SU-DHL-6 (cell line): ENCODE measurements around the gene TANC2.

Experiments used
- H2AFZ ChIP-seq: fragments of 200-600 bp; sonication (generic); 2 replicates; pipeline ENCODE4 v1.6.1; 2014; ENCODE audit warnings: low read depth, mild to moderate bottlenecking, moderate library complexity, mixed read lengths, antibody characterized with exemption, low read length; ENCODE audit not compliant: severe bottlenecking
- H3F3A ChIP-seq: fragments of 200-600 bp; shearing (Covaris generic); 2 replicates; pipeline ENCODE4 v1.6.0; 2016; ENCODE audit warnings: antibody characterized with exemption, mild to moderate bottlenecking; ENCODE audit not compliant: insufficient read depth
- H3K27ac ChIP-seq: fragments of 200-600 bp; sonication (generic); 2 replicates; pipeline ENCODE4 v1.5.1; 2016; ENCODE audit warnings: low read depth, mild to moderate bottlenecking, low read length, moderate library complexity, mixed read lengths
- H3K27me3 ChIP-seq: fragments of 200-600 bp; sonication (generic), shearing (Covaris generic); 2 replicates; pipeline ENCODE4 v1.6.0; 2014; ENCODE audit warnings: mild to moderate bottlenecking, low read length
- H3K36me3 ChIP-seq: fragments of 200-600 bp; sonication (generic); 2 replicates; pipeline ENCODE4 v1.6.1; 2014; ENCODE audit warnings: mild to moderate bottlenecking, low read length, mixed read lengths
- H3K4me2 ChIP-seq: fragments of 300-600, 200-600 bp; shearing (Covaris generic), sonication (generic); 2 replicates; pipeline ENCODE4 v1.6.0; 2014; ENCODE audit warnings: low read length, low read depth, mild to moderate bottlenecking; ENCODE audit not compliant: poor library complexity, severe bottlenecking
- H3K4me3 ChIP-seq: fragments of 200-600 bp; sonication (generic); 2 replicates; pipeline ENCODE4 v1.5.1; 2014; ENCODE audit warnings: antibody characterized with exemption, low read length, mild to moderate bottlenecking, mixed read lengths; ENCODE audit not compliant: insufficient read depth, poor library complexity, severe bottlenecking
- H3K79me2 ChIP-seq: fragments of 200-600 bp; sonication (generic); 2 replicates; pipeline ENCODE4 v1.6.1; 2014; ENCODE audit warnings: mild to moderate bottlenecking, low read length, moderate library complexity; ENCODE audit not compliant: insufficient read depth
- H3K9ac ChIP-seq: fragments of 200-600 bp; sonication (generic); 2 replicates; pipeline ENCODE4 v1.7.0; 2014; ENCODE audit warnings: mild to moderate bottlenecking, low read length
- H3K9me2 ChIP-seq: fragments of 200-600 bp; sonication (generic); replicated peaks from 2 replicates; pipeline ENCODE4 v1.6.1; 2014; ENCODE audit warnings: low read length; ENCODE audit not compliant: insufficient read depth
- H3K9me3 ChIP-seq: fragments of 200-600 bp; sonication (generic); 2 replicates; pipeline ENCODE4 v1.6.1; 2014; ENCODE audit warnings: low read length, mixed read lengths; ENCODE audit not compliant: insufficient read depth
- H4K20me1 ChIP-seq: fragments of 200-600 bp; sonication (generic); 2 replicates; pipeline ENCODE4 v1.6.1; 2014; ENCODE audit warnings: low read depth, mild to moderate bottlenecking, antibody characterized with exemption, low read length, moderate library complexity, mixed read lengths
- EZH2phosphoT487 ChIP-seq: fragments of 200-600 bp; sonication (generic), shearing (Covaris generic); conservative IDR thresholded peaks from 2 replicates; pipeline ENCODE4 v1.6.1; 2018; ENCODE audit warnings: mild to moderate bottlenecking, antibody characterized with exemption, low read length, moderate library complexity, mixed read lengths
- TF ChIP-seq, protein P1 (sequence below): fragments of 200-600 bp; sonication (generic); IDR thresholded peaks from one replicate; pipeline ENCODE4 v1.5.1; 2017; ENCODE audit warnings: antibody characterized with exemption, mild to moderate bottlenecking, low read length, moderate library complexity; ENCODE audit not compliant: insufficient read depth, poor library complexity, severe bottlenecking

TANC2 gene

DNA sequence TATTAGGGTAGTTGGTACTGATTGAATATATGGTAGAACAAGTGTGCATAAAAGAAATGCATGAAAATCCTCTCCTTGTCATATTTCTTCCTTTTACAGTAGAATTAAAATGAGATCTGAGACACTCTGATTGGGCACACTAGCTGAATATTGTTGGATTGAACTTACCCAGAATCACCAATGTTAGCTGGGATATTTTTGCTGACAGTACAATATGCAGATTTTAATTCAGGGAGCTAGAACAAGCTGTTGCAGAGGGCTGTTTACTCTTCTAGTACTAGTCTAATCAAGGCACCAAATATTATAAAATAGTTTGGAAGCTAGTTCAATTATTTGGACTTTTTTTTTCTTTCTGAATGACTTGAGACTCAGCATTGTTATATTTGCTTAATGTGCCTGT is 4.6 kb downstream of the TANC2 start:
- Histone ChIP-seq H3K27ac (no peak overlapping the region), H2AFZ (no peak overlapping the region), H3K4me2 (no peak overlapping the region), H3K9me3 (no peaks in the 10 kb centered on the region), H3K27me3 (0 out of 2 replicates have a peak, but pooled peaks cover 5% of the 10 kb centered on the region), H3K79me2 (no peaks in the 10 kb centered on the region), H3K36me3 (no peaks in the 10 kb centered on the region), H3F3A (peaks cover 5% of the 10 kb centered on the region; the same call in 1 of the 2 replicates), H3K4me3 (no peak overlapping the region), H3K9me2 (no peaks in the 10 kb centered on the region), H4K20me1 (peaks cover 8% of the 10 kb centered on the region; the same call in 1 of the 2 replicates), H3K9ac (no peak overlapping the region)
- no peak for TF ChIP-seq EZH2phosphoT487
- TF ChIP-seq, protein P1, sequence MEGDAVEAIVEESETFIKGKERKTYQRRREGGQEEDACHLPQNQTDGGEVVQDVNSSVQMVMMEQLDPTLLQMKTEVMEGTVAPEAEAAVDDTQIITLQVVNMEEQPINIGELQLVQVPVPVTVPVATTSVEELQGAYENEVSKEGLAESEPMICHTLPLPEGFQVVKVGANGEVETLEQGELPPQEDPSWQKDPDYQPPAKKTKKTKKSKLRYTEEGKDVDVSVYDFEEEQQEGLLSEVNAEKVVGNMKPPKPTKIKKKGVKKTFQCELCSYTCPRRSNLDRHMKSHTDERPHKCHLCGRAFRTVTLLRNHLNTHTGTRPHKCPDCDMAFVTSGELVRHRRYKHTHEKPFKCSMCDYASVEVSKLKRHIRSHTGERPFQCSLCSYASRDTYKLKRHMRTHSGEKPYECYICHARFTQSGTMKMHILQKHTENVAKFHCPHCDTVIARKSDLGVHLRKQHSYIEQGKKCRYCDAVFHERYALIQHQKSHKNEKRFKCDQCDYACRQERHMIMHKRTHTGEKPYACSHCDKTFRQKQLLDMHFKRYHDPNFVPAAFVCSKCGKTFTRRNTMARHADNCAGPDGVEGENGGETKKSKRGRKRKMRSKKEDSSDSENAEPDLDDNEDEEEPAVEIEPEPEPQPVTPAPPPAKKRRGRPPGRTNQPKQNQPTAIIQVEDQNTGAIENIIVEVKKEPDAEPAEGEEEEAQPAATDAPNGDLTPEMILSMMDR: no peak

DNA sequence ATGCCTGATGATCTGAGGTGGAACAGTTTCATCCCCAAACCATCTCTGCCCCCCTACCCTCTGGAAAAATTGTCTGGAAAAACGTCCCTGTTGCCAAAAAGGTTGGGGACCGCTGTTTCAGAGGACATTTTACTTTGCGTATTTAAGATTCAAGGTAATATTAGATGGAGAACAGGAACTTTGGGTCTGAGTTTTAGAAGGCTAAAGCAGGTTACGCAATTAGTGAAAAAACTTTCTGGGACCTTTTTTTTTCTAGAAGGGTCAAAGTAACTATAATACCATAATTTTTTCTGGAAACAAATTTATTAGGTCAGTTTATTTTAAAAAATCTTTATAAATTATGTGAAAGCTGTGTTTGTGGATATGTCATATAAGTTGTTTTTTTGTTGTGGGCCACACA is 5.8 kb downstream of the TANC2 start:
- H3K79me2 ChIP-seq: no peaks in the 10 kb centered on the region
- no peaks in the 10 kb centered on the region for H3K36me3 ChIP-seq
- TF ChIP-seq, protein P1: no peak
- TF ChIP-seq EZH2phosphoT487: no peak
- no peak overlapping the region for H2AFZ ChIP-seq
- H3K4me2 ChIP-seq: no peak overlapping the region
- H4K20me1 ChIP-seq: peaks cover 8% of the 10 kb centered on the region; the same call in 1 of the 2 replicates
- H3K27me3 ChIP-seq: 0 out of 2 replicates have a peak, but pooled peaks cover 5% of the 10 kb centered on the region
- H3K9ac ChIP-seq: no peak overlapping the region
- H3K4me3 ChIP-seq: no peak overlapping the region
- H3F3A ChIP-seq: peaks cover 5% of the 10 kb centered on the region; the same call in 1 of the 2 replicates
- no peak overlapping the region for H3K27ac ChIP-seq
- H3K9me2 ChIP-seq: no peaks in the 10 kb centered on the region
- no peaks in the 10 kb centered on the region for H3K9me3 ChIP-seq

DNA sequence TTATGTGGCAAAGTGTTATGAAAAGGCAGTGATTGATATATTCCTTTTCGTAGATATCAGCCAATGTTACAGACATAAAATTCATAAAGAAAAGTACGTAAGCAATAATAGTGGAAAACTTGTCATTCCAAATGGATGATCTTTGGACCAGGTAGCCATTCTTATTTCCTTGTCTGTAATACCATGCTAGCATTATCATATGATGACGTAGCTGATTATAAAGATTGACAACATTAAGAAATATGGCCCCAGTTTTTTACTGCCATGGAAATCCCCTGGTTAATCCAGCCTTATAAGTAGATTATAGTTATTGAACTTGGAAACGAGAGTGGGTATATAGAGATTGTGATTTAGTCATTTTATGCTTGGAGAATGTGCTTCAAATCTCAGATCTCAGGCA is 8.8 kb downstream of the TANC2 start:
- no peak overlapping the region for H3K4me2 ChIP-seq
- H2AFZ ChIP-seq: no peak overlapping the region
- no peaks in the 10 kb centered on the region for H3K27me3 ChIP-seq
- H3K9ac ChIP-seq: no peak overlapping the region
- H3K9me2 ChIP-seq: no peaks in the 10 kb centered on the region
- H3K36me3 ChIP-seq: no peaks in the 10 kb centered on the region
- no peak overlapping the region for H3K27ac ChIP-seq
- H3K4me3 ChIP-seq: no peak overlapping the region
- no peaks in the 10 kb centered on the region; the same call in 1 of the 2 replicates for H3K9me3 ChIP-seq
- no peak for TF ChIP-seq EZH2phosphoT487
- TF ChIP-seq, protein P1: no peak
- H3F3A ChIP-seq: no peaks in the 10 kb centered on the region
- no peaks in the 10 kb centered on the region for H3K79me2 ChIP-seq
- peaks cover 8% of the 10 kb centered on the region; the same call in 1 of the 2 replicates for H4K20me1 ChIP-seq
